Frontal cortex (tissue), 4 donors: ENCODE results near the gene PIK3R4. TPM values are rescaled to one million over a fixed set of nuclear protein-coding genes. Genes with fewer than 3 reads are reported as not detected.

Experiments
- DNase-seq, 2 donors: peaks; one replicate each; pipeline ENCODE4 v3.0.0; 2012; ENCODE audit warnings: low spot score in 2 of 2
- FAIRE-seq: peaks from 2 replicates; lab custom pipeline; 2012; peaks lifted over from hg19 to GRCh38; lab: Jason Lieb, UNC
- total RNA-seq: library from RNA; depleted of rRNA; stranded (reverse); fragments of >200 nt; gene quantifications from one replicate; pipeline ENCODE4 v1.2.3, GENCODE V29; 2014
- donor health status: control.
- donor health status: control.
- donor health status: control.

The PIK3R4 gene
- 51.0 TPM for total RNA-seq

DNA sequence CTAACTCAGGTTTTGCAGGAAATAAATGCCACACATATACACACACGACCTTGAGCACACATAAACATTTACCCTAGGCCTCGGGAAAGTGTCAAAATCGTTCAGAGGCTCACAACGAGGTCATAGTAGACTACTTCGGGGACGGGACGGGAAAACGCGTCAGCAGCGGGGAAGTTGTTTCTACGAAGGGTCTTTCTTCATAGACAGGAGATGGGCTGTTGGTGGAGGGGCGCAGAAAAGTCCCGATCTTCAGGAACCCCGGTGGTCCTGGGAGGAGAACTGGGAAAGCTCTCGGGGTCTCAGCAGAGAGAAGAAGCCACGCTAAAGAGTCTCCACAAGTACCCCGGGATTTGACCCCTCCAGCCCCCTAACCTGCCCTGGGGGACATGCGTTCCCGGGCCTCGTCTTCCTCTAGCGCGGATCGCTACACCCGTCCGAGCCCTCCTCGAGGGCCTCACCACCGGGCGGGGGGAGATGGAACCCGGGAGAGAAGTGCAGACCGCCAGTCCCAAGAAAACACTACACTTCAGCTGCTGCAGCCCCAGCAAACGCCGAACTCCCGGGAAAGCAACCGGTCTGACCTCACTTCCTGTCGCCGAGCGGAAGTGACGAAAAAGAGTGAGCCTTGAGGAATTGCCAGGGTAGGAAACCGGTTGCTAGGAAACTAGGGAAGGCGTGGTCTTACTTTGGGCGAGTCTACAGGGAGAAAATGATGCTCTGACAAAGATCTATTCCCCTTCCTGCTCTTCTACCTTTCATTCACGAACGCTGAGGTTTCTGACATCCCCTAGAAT lies at the start of gene PIK3R4:
Gene PIK3R4, minus strand, starts transcription at position 584 of the 794 bp plus-strand sequence. CDS start 1,611 bp downstream, outside the sequence.
- FAIRE-seq, result peak; percentile 86
- peak; percentile 77 to 87 for DNase-seq

GRCh38 chr3:130795396-130795795 lies 48.8 kb upstream of the PIK3R4 start:
- FAIRE-seq, result no peak
- DNase-seq, result no peak

DNA sequence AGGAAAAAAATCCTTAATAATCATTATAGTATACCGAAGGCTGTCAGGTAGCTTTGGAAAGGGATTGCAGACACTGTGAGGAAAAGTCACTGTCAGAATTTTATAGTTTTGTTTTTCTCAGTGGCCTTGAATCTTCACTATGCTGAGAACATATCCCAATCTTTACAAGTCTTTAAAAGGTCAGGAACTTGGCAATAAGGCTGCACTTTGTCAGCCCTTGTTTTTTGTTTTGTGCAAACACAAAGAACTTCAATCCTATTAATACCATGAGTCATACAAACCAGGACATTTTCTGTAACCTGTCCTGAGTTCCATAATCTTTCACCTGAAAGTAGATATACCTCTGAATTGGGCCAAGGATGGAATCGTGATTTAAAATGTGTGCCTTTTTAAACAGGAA lies 45.6 kb upstream of the PIK3R4 start:
- DNase-seq, result no peak
- FAIRE-seq, result no peak

DNA sequence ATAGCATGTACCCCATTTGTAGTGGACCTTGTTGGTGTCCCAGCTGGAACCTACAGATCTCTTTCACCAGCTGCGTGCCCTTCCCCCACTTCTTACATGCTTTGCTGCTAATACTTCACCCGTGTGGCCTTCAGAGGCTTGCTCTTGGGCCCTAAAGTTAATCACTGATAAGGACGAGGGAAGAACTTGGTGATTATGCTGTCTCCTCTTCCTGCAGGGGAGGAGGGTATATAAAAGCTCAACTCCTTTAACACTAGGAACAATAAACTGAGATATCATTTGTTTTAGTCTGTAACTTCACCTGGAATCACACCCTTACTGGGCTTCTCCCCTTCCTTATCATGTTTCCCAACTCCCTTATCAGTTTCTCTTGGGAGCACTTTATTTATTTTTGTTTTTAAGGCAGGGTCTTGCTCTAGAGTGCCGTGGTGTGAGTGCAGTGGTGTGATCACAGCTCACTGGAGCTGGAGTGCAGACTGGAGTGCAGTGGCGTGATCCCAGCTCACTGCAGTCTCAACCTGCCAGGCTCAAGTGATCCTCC lies 43.2 kb upstream of the PIK3R4 start:
- DNase-seq (no peak), FAIRE-seq (no peak)

GRCh38 chr3:130787422-130788068 lies 40.9 kb upstream of the PIK3R4 start:
- DNase-seq (no peak), FAIRE-seq (no peak)

- FAIRE-seq (no peak), DNase-seq (no peak)
These were observed 39.7 kb upstream of the PIK3R4 start for GRCh38 chr3:130786306-130786705.

DNA sequence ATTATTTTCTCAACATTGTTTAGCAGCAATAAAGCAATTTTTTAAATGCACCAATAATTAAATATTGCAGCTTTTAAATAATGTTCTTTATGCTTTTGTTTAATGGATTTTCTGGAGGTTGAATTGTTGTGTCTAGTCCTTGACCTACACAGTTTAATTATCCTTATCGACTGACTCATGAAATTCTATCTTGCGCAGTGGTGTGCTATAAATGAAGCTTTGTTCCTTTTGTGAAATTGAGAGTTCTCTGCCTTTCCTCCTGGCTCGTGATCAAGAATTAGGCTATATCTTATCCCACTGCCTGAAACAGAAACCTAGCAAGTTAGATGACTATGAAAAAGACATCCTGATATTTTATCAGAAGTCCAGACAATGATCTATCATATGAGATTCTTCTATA lies 37.0 kb upstream of the PIK3R4 start:
- FAIRE-seq (no peak), DNase-seq (no peak)

GRCh38 chr3:130779486-130779885 lies 32.9 kb upstream of the PIK3R4 start:
- DNase-seq (no peak), FAIRE-seq (no peak)

GRCh38 chr3:130779031-130779430 lies 32.4 kb upstream of the PIK3R4 start:
- DNase-seq (no peak), FAIRE-seq (no peak)

- FAIRE-seq, result no peak
- DNase-seq, result no peak
These were observed 26.7 kb upstream of the PIK3R4 start for GRCh38 chr3:130773366-130773765.

DNA sequence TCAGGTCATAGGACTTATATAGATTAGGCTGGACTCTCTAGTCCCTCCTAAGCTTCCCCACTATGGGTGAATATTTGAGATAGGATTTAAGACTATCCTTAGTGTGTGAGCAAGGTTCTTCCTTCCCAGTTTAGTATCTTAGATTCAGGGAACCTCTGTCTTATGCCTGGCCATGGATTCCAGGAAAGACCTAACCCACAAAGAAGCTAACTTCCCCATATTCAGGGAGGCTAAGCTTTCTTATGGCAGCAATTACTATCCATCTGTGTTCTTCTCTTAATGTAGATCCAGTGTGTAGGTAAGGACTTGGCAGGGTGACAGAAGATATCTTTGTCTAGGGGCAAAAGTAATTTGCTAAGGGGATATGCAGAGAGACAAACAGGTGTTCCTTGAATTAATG lies 25.5 kb upstream of the PIK3R4 start:
- FAIRE-seq, result no peak
- no peak for DNase-seq

DNA sequence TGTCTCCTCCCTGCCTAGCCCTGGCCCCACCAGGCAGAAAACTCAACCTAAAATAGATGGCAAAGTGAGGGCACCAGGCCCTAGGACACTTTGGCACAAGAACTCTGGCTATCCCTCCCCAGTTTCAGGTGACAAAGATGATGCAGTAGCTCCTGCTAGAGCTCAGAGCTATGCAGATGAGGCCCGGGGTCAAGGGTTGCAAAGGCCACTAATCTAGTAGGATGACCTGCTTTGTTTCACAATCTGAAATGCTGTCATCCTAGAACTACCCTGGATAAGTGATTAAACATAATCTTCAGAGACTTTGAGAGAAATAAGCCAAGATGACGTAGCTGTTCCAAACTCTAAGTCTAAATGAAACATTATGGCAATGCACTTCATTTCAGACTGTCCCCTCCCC lies 24.0 kb upstream of the PIK3R4 start:
- DNase-seq, result no peak
- FAIRE-seq, result no peak

DNA sequence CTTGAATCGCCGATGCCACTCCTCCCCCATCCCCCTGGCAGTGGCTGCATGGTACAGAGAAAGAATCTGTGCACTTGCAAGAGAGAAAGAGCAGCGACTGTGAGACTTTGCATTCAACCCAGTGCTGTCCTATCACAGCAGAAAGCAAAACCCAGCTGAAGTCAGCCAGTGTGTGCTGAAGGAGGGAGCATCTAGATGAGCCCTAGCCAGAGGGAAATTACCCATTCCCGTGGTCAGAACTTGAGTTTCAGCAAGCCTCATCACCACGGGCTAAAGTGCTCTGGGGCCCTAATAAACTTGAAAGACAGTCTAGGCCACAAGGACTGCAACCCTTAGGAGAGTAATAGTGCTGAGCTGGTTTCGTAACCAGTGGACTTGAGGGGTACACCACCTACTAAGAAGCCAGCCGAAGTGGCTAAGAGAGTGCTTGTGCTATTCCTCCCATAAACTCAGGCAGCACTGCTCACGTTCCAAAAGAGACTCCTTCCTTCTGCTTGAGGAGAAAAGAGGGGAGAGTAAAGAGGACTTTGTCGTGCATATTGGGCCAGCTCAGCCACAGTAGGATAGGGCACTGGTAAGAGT lies 15.2 kb upstream of the PIK3R4 start:
- no peak for DNase-seq
- FAIRE-seq, result no peak

DNA sequence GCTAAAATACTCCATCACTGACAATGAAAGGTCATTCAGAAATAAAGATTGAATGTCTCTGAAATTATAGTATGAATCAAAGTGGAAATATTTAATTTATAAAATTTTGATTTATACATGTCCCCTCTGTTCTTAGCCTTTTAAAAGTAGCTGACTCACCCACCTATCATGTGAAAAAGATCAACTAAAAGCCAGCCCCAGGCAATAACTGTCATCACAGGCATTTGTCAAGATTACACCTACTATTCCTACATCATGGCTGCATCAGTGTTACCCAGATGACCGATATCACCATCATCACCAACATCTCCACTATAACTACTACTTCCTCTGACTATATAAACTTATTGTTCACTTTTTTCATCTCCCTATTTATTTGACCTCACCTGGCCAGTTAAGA lies 14.3 kb upstream of the PIK3R4 start:
- no peak for FAIRE-seq

DNA sequence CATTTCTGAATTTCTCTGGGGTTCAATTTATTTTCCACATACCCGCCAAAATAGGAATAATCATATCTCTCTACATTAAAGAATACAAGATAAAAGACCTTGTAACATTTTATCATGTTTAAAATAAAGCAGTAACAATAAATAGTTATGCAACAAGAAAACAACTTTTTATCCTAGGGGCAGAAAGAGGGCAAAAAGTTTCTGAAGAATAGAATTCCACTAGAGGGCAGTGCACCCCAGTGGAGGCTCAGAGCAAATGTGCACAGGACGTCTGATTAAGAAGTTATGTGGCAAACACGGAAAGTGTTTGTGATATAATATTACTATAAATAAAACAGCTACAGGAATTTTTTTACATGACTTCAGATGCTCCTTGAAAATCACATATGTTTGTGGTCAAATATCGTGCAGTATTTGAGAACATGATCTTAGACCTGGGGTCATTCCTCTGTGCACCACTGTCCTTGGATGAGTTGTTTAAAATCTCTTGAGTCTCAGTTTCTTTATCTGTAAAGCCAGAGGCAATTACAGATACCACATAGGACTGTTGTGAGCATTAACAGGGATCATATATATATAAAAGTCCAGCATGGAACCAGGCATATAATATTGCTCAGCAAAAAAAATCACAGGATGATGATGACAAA lies 13.2 kb upstream of the PIK3R4 start:
- peak; percentile 20 to 37 for DNase-seq
- peak; percentile 96 for FAIRE-seq

More for the DNA sequence above, 14.3 kb upstream of the PIK3R4 start:
- no peak for DNase-seq

DNA sequence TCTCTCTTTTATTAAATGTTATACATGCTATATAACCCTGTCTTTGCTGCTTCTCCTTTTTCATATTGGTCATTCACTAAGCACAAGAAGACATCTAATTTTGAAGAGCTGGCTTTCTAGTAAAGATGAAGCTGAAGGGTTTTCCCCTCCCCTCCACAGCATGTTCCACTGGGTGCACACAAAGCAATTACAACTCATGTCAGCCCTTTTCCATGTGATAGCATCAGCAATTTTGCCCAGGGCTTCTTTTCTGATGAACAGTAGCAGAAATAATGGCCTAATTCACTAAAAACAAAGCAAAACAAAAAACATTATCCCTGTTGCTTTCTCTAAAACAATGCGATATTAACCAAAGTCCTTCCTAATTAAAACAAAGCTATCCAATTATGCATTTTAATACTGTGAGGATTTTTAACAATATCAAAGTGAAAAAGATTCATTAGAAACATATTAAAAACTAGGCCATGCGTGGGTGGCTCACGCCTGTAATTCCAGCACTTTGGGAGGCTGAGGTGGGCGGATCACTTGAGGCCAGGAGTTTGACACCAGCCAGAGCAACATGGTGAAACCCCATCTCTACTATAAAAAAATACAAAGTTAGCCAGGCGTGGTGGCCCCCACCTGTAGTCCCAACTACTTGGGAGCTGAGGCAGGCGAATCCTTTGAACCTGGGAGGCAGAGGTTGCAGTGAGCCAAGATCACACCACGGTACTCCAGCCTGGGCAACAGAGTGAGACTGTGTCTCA lies 12.2 kb upstream of the PIK3R4 start:
- DNase-seq (no peak), FAIRE-seq (no peak)

DNA sequence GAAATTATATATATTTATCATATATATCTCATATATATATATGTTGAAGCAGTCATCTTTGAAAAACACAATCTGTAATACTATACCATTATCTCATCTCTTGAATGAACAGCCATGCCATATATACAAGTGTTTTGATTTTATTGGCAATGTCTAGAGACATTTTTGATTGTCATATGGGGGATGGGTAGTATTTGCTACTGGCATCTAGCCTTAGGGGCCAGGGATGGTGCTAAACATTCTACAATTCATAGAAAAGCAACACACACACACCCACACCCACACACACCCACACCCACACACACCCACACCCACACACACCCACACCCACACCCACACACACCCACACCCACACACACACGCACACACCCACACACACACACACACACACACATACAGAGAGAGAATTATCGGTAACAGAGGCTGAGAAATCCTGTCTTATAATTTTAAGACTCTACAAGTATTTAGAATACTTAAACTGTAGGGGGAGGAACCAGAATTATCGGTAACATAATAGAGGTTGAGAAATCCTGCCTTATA lies 11.1 kb upstream of the PIK3R4 start:
- DNase-seq (no peak), FAIRE-seq (no peak)

DNA sequence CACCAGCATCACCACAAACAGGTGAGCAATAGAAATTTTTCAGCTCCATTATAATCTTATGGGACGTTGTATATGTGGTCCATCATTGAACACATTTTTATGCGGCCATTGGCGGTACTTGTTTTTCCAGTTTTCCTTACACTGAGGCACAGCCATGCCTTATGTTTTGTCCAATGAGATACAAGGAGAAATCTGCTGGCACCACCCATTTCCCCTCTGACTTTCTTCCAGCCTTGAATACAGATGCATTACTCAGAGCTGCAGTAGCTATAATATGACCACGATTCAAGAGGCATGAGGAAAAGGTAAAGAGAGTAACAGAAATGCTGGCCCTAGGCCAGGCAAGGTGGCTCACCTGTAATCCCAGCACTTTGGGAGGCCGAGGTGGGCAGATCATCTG lies 9.0 kb upstream of the PIK3R4 start:
- no peak for FAIRE-seq

DNA sequence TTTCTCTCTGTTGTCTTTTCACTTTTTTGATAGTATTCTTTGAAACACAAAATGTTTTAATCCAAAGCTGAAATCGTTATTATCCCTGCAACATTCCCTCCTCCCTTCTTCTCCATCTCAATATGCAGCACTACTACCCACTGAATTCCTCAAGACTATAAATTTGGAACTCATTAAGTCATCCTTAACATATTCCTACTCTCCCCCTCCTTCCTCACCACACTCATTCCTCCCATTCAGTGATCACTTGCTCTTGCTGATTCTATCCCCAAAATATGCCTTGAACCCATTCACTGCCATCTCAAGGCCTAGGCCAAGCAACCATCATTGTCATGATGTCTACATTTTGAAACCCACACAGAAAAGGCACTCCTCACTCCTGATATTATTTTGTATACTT lies 2.4 kb upstream of the PIK3R4 start:
- no peak for FAIRE-seq
- no peak for DNase-seq

More for the DNA sequence above, 9.0 kb upstream of the PIK3R4 start:
- no peak for DNase-seq
